Measurements from ENCODE around the gene AKR1E2. TPM values are rescaled to one million over a fixed set of nuclear protein-coding genes. Genes with fewer than 3 reads are reported as not detected.

The AKR1E2 gene
- total and polyA plus RNA-seq, 9 of the 15 experiments (the other 6 are each of a cell fraction or from before 2014, with no cell fraction given), result 4.2 to 16.6 (median 9.8) TPM

DNA sequence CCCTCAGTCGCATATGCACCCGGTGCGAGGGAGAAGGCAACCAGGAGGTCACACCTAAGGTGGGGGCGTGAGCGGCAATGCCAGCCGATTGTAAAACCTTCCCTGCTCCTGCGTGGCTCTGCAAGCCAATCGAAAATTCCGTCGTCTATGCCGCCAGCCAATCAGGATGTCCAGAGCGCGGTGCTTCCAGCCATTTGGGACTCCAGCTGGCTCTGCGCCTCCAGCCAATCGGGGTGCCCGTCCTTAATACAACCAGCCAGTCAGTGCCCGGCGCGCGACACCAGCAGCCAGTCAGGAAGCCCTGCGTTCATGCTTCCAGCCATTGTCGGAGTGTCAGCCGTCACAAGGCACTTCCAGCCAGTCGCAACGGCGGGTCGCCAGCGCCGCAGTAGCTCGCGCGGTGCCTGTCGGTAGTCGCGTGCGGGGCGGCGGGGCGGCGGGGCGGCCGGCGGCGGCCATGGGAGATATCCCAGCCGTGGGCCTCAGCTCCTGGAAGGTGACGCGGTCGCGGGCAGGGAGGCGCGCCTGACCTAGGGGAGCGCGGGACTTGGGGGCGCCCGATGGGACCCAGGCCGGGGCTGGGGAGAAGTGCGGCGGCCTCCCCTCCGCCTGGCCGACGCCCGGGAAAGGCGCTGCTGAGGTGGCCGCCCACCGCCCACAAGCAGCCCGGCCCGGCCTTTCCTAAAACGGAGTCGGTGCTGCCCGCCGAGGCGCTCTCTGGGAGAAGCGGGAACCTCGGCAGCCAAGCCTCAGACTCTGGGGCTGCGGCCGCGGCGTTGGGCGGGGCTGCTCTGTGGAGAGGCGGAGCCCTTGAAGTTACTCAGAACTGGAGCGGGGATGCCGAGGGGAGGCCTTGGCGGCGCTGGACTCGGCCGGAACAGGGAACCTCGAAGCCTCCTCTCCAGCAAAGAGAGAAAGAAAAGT lies at the start of gene AKR1E2 (continued):
- no peak for TF ChIP-seq RERE (CRISPR knock-in tag; IDR thresholded peaks at IDR 0.05; ENCODE audit: borderline replicate concordance)
- TF ChIP-seq CAMTA2 (CRISPR knock-in tag; conservative IDR thresholded peaks at IDR 0.05), result no peak
- TF ChIP-seq, protein P1, sequence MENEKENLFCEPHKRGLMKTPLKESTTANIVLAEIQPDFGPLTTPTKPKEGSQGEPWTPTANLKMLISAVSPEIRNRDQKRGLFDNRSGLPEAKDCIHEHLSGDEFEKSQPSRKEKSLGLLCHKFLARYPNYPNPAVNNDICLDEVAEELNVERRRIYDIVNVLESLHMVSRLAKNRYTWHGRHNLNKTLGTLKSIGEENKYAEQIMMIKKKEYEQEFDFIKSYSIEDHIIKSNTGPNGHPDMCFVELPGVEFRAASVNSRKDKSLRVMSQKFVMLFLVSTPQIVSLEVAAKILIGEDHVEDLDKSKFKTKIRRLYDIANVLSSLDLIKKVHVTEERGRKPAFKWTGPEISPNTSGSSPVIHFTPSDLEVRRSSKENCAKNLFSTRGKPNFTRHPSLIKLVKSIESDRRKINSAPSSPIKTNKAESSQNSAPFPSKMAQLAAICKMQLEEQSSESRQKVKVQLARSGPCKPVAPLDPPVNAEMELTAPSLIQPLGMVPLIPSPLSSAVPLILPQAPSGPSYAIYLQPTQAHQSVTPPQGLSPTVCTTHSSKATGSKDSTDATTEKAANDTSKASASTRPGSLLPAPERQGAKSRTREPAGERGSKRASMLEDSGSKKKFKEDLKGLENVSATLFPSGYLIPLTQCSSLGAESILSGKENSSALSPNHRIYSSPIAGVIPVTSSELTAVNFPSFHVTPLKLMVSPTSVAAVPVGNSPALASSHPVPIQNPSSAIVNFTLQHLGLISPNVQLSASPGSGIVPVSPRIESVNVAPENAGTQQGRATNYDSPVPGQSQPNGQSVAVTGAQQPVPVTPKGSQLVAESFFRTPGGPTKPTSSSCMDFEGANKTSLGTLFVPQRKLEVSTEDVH (IDR thresholded peaks at IDR 0.05; ENCODE audit: low read depth, partially characterized antibody), result no peak
- peak; percentile 60; the same call in 1 of the 2 replicates for TF ChIP-seq FOXK1 (CRISPR knock-in tag; IDR thresholded peaks at IDR 0.05; ENCODE audit: borderline replicate concordance)
- TF ChIP-seq ASH1L (IDR thresholded peaks at IDR 0.05; ENCODE audit: borderline replicate concordance, low read depth, partially characterized antibody), result peak; percentile 96
- peak; percentile 16 to 82; a peak in 3 of 4 replicates for TF ChIP-seq NONO (IDR thresholded peaks at IDR 0.05; ENCODE audit: low read depth in 2 of 2, low read length in 1 of 2)
- TF ChIP-seq ZBTB26 (CRISPR knock-in tag; IDR thresholded peaks at IDR 0.05), result no peak
- TF ChIP-seq FOXP1 (CRISPR knock-in tag; IDR thresholded peaks at IDR 0.05), result no peak; the same call in 1 of the 2 replicates
- TF ChIP-seq BCLAF1 (IDR thresholded peaks at IDR 0.05; ENCODE audit: borderline replicate concordance in 1 of 2, control insufficient read depth in 1 of 2, low read depth in 2 of 2, low read length in 1 of 2), result no peak
